HEK293 (cell line): ENCODE measurements around the gene PRPH.
A peak's percentile ranks its signal among the peaks of the same experiment; 100 is the strongest.

Experiments used
- ATF2 ChIP-seq: fragments of 450-650 bp; formaldehyde crosslinking; IDR thresholded peaks from 2 replicates; pipeline ENCODE4 v1.5.1; 2016; ENCODE audit warnings: missing biosample characterization, missing genetic modification characterization, low read depth
- EGR2 ChIP-seq: fragments of 450-650 bp; formaldehyde crosslinking; IDR thresholded peaks from 2 replicates; pipeline ENCODE4 v1.5.1; 2016; ENCODE audit warnings: low read depth, missing biosample characterization, missing genetic modification characterization
- GFI1B ChIP-seq: fragments of 450-650 bp; formaldehyde crosslinking; IDR thresholded peaks from 2 replicates; pipeline ENCODE4 v1.5.1; 2016; ENCODE audit warnings: missing biosample characterization, missing genetic modification characterization
- KLF7 ChIP-seq: fragments of 450-650 bp; formaldehyde crosslinking; IDR thresholded peaks from 2 replicates; pipeline ENCODE4 v1.5.1; 2016; ENCODE audit warnings: missing biosample characterization, missing genetic modification characterization, borderline replicate concordance
- PATZ1 ChIP-seq: fragments of 450-650 bp; formaldehyde crosslinking; IDR thresholded peaks from 2 replicates; pipeline ENCODE4 v1.5.1; 2016; ENCODE audit warnings: missing biosample characterization, missing genetic modification characterization
- SCRT2 ChIP-seq: fragments of 450-650 bp; formaldehyde crosslinking; IDR thresholded peaks from 2 replicates; pipeline ENCODE4 v1.5.1; 2016; ENCODE audit warnings: missing biosample characterization, missing genetic modification characterization
- YY2 ChIP-seq: fragments of 450-650 bp; formaldehyde crosslinking; IDR thresholded peaks from 2 replicates; pipeline ENCODE4 v1.5.1; 2016; ENCODE audit warnings: missing biosample characterization, missing genetic modification characterization
- ZIC2 ChIP-seq: fragments of 450-650 bp; formaldehyde crosslinking; IDR thresholded peaks from 2 replicates; pipeline ENCODE4 v1.5.1; 2016; ENCODE audit warnings: missing biosample characterization, missing genetic modification characterization
- ZNF23 ChIP-seq: fragments of 450-650 bp; formaldehyde crosslinking; IDR thresholded peaks from 2 replicates; pipeline ENCODE4 v1.5.1; 2016; ENCODE audit warnings: missing biosample characterization, missing genetic modification characterization, borderline replicate concordance
- ZNF341 ChIP-seq: fragments of 450-650 bp; formaldehyde crosslinking; IDR thresholded peaks from 2 replicates; pipeline ENCODE4; 2016; ENCODE audit warnings: low read depth, missing biosample characterization, missing genetic modification characterization
- ZNF416 ChIP-seq: fragments of 450-650 bp; formaldehyde crosslinking; IDR thresholded peaks from 2 replicates; pipeline ENCODE4 v1.5.1; 2016; ENCODE audit warnings: missing biosample characterization, missing genetic modification characterization
- ZNF514 ChIP-seq: fragments of 450-650 bp; formaldehyde crosslinking; IDR thresholded peaks from 2 replicates; pipeline ENCODE4 v1.5.1; 2016; ENCODE audit warnings: missing biosample characterization, missing genetic modification characterization
- ZNF677 ChIP-seq: fragments of 450-650 bp; IDR thresholded peaks from 2 replicates; pipeline ENCODE4 v1.5.0; 2018; ENCODE audit warnings: missing biosample characterization, mild to moderate bottlenecking, missing genetic modification characterization, moderate library complexity
- ZNF777 ChIP-seq: fragments of 450-650 bp; formaldehyde crosslinking; IDR thresholded peaks from 2 replicates; pipeline ENCODE4 v1.5.1; 2017; ENCODE audit warnings: missing biosample characterization, missing genetic modification characterization, borderline replicate concordance
- ZNF791 ChIP-seq: fragments of 450-650 bp; formaldehyde crosslinking; IDR thresholded peaks from 2 replicates; pipeline ENCODE4 v1.5.1; 2016; ENCODE audit warnings: missing biosample characterization, missing genetic modification characterization
- ZSCAN16 ChIP-seq: fragments of 450-650 bp; formaldehyde crosslinking; IDR thresholded peaks from 2 replicates; pipeline ENCODE4 v1.5.1; 2016; ENCODE audit warnings: missing biosample characterization, missing genetic modification characterization
- ZSCAN30 ChIP-seq: fragments of 450-650 bp; IDR thresholded peaks from 2 replicates; pipeline ENCODE4 v1.5.1; 2018; ENCODE audit warnings: missing biosample characterization, mild to moderate bottlenecking, missing genetic modification characterization, moderate library complexity
- TF ChIP-seq, protein P1 (sequence below): fragments of 450-650 bp; formaldehyde crosslinking; IDR thresholded peaks from 2 replicates; pipeline ENCODE4 v1.5.1; 2016; ENCODE audit warnings: missing biosample characterization, missing genetic modification characterization, borderline replicate concordance
- TF ChIP-seq, protein P2 (sequence below): fragments of 450-650 bp; formaldehyde crosslinking; IDR thresholded peaks from 2 replicates; pipeline ENCODE4 v1.5.1; 2016; ENCODE audit warnings: missing biosample characterization, missing genetic modification characterization, borderline replicate concordance
- TF ChIP-seq, protein P3 (sequence below): fragments of 450-650 bp; formaldehyde crosslinking; IDR thresholded peaks from 2 replicates; pipeline ENCODE4 v1.5.1; 2016; ENCODE audit warnings: missing biosample characterization, missing genetic modification characterization
- TF ChIP-seq, protein P4 (sequence below): fragments of 450-650 bp; formaldehyde crosslinking; IDR thresholded peaks from 2 replicates; pipeline ENCODE4 v1.5.1; 2016; ENCODE audit warnings: missing biosample characterization, missing genetic modification characterization

PRPH gene

DNA sequence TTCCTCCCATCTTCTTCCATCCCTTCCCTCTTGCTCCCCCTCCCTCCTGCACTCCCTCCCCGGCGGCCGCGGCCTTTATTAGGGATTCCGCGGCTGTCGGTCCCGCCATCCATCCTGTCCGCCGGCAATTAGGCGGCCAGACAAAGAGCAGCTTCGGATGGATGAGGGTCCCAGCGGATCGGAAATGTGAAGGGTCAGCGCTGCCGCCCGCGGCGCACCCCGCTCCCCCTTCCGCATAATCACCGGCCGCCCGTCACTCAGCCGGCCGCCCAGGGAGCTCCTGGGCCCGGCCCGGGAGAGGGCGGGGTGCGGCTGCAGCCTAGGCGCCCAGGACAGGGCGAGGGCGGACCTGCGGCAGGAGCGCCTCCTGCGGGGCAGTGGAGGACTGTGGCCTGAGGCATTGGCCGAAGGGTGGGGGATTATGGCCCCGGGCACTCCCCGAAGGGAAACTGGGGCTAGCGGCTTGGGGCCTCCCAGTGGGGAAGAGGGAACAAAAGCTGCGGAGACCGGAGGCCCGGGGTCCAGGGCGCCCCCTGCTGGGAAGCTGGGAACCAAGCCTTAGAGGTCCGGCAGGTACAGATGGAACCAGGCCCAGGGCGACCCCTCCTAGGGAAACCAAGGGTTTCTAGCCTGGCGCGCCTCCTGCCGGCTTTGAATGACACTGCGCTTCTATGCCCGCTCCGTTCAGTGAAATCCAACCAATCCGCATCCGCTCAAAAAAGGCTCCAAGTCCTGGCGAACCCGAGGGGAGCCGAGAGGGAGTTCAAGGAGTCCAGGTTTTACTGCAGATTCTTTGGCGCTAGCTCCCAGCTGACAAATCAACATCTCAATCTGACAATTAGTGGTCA is 47.3 kb downstream of the PRPH start (continued):
- TF ChIP-seq GFI1B (tag by site-specific recombination) (no peak), ATF2 (tag by site-specific recombination) (no peak), ZNF777 (tag by site-specific recombination) (no peak), PATZ1 (no peak), ZNF677 (tag by site-specific recombination) (no peak), ZIC2 (tag by site-specific recombination) (peak; percentile 28; the same call in 1 of the 2 replicates), ZNF416 (tag by site-specific recombination) (no peak), ZSCAN16 (tag by site-specific recombination) (no peak), ZSCAN30 (no peak), ZNF514 (tag by site-specific recombination) (no peak), SCRT2 (no peak), YY2 (tag by site-specific recombination) (no peak), KLF7 (tag by site-specific recombination) (0 out of 2 replicates have a peak, but pooled peaks have one; percentile 23), ZNF341 (tag by site-specific recombination) (peak; percentile 35; the same call in 1 of the 2 replicates), EGR2 (tag by site-specific recombination) (no peak), ZNF791 (tag by site-specific recombination) (no peak), ZNF23 (tag by site-specific recombination) (no peak)
- TF ChIP-seq, protein P1, sequence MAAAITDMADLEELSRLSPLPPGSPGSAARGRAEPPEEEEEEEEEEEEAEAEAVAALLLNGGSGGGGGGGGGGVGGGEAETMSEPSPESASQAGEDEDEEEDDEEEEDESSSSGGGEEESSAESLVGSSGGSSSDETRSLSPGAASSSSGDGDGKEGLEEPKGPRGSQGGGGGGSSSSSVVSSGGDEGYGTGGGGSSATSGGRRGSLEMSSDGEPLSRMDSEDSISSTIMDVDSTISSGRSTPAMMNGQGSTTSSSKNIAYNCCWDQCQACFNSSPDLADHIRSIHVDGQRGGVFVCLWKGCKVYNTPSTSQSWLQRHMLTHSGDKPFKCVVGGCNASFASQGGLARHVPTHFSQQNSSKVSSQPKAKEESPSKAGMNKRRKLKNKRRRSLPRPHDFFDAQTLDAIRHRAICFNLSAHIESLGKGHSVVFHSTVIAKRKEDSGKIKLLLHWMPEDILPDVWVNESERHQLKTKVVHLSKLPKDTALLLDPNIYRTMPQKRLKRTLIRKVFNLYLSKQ (tag by site-specific recombination) = no peak
- TF ChIP-seq, protein P2, sequence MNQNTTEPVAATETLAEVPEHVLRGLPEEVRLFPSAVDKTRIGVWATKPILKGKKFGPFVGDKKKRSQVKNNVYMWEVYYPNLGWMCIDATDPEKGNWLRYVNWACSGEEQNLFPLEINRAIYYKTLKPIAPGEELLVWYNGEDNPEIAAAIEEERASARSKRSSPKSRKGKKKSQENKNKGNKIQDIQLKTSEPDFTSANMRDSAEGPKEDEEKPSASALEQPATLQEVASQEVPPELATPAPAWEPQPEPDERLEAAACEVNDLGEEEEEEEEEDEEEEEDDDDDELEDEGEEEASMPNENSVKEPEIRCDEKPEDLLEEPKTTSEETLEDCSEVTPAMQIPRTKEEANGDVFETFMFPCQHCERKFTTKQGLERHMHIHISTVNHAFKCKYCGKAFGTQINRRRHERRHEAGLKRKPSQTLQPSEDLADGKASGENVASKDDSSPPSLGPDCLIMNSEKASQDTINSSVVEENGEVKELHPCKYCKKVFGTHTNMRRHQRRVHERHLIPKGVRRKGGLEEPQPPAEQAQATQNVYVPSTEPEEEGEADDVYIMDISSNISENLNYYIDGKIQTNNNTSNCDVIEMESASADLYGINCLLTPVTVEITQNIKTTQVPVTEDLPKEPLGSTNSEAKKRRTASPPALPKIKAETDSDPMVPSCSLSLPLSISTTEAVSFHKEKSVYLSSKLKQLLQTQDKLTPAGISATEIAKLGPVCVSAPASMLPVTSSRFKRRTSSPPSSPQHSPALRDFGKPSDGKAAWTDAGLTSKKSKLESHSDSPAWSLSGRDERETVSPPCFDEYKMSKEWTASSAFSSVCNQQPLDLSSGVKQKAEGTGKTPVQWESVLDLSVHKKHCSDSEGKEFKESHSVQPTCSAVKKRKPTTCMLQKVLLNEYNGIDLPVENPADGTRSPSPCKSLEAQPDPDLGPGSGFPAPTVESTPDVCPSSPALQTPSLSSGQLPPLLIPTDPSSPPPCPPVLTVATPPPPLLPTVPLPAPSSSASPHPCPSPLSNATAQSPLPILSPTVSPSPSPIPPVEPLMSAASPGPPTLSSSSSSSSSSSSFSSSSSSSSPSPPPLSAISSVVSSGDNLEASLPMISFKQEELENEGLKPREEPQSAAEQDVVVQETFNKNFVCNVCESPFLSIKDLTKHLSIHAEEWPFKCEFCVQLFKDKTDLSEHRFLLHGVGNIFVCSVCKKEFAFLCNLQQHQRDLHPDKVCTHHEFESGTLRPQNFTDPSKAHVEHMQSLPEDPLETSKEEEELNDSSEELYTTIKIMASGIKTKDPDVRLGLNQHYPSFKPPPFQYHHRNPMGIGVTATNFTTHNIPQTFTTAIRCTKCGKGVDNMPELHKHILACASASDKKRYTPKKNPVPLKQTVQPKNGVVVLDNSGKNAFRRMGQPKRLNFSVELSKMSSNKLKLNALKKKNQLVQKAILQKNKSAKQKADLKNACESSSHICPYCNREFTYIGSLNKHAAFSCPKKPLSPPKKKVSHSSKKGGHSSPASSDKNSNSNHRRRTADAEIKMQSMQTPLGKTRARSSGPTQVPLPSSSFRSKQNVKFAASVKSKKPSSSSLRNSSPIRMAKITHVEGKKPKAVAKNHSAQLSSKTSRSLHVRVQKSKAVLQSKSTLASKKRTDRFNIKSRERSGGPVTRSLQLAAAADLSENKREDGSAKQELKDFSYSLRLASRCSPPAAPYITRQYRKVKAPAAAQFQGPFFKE (tag by site-specific recombination) = no peak
- TF ChIP-seq, protein P3, sequence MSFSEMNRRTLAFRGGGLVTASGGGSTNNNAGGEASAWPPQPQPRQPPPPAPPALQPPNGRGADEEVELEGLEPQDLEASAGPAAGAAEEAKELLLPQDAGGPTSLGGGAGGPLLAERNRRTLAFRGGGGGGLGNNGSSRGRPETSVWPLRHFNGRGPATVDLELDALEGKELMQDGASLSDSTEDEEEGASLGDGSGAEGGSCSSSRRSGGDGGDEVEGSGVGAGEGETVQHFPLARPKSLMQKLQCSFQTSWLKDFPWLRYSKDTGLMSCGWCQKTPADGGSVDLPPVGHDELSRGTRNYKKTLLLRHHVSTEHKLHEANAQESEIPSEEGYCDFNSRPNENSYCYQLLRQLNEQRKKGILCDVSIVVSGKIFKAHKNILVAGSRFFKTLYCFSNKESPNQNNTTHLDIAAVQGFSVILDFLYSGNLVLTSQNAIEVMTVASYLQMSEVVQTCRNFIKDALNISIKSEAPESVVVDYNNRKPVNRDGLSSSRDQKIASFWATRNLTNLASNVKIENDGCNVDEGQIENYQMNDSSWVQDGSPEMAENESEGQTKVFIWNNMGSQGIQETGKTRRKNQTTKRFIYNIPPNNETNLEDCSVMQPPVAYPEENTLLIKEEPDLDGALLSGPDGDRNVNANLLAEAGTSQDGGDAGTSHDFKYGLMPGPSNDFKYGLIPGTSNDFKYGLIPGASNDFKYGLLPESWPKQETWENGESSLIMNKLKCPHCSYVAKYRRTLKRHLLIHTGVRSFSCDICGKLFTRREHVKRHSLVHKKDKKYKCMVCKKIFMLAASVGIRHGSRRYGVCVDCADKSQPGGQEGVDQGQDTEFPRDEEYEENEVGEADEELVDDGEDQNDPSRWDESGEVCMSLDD = no peak; the same call in 1 of the 2 replicates
- TF ChIP-seq, protein P4, sequence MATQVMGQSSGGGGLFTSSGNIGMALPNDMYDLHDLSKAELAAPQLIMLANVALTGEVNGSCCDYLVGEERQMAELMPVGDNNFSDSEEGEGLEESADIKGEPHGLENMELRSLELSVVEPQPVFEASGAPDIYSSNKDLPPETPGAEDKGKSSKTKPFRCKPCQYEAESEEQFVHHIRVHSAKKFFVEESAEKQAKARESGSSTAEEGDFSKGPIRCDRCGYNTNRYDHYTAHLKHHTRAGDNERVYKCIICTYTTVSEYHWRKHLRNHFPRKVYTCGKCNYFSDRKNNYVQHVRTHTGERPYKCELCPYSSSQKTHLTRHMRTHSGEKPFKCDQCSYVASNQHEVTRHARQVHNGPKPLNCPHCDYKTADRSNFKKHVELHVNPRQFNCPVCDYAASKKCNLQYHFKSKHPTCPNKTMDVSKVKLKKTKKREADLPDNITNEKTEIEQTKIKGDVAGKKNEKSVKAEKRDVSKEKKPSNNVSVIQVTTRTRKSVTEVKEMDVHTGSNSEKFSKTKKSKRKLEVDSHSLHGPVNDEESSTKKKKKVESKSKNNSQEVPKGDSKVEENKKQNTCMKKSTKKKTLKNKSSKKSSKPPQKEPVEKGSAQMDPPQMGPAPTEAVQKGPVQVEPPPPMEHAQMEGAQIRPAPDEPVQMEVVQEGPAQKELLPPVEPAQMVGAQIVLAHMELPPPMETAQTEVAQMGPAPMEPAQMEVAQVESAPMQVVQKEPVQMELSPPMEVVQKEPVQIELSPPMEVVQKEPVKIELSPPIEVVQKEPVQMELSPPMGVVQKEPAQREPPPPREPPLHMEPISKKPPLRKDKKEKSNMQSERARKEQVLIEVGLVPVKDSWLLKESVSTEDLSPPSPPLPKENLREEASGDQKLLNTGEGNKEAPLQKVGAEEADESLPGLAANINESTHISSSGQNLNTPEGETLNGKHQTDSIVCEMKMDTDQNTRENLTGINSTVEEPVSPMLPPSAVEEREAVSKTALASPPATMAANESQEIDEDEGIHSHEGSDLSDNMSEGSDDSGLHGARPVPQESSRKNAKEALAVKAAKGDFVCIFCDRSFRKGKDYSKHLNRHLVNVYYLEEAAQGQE (tag by site-specific recombination) = no peak
